NCI-H2171 (cell line): Measurements from ENCODE around the gene LHX1.

Experiments used
- DNase-seq: peaks from one replicate; lab custom pipeline; 2025; lab: John Stamatoyannopoulos, UW

LHX1 gene

DNA sequence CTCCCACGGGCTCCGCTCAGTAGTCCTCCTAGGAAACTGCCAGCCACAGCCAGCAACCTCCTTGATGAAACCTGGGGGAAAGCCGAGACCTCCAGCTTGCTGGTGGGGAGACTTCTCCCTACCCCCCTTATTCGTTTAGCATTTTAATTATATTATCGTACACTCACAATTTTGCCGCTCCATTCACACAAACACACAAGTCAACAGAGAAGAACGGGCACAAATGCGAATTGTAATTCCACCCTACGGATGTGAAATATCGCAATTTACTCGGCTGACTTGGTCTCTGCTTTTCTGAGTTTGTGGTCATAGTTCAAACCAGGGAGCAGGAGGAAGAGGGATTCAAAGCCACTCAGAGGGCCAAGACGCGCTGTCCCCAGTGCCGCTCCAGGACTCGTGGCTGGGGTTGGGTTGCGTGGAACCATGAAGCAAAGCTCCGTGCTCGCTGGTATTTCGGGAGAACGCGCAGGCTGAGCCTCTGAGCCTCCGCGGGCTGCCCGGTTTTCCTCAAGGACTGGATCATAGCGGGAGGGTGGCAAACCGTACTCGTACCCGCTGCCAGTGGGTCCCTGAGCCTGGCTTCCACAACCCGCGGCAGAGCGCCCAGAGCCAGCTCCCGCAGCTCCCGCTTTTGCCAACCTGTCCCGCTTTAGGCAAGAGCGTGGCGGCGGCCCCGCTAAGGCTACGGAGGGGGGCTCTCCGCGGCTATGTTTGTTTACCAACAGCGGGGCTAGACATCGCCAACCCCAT lies 2.0 kb downstream of the LHX1 start:
- DNase-seq, result no peak

DNA sequence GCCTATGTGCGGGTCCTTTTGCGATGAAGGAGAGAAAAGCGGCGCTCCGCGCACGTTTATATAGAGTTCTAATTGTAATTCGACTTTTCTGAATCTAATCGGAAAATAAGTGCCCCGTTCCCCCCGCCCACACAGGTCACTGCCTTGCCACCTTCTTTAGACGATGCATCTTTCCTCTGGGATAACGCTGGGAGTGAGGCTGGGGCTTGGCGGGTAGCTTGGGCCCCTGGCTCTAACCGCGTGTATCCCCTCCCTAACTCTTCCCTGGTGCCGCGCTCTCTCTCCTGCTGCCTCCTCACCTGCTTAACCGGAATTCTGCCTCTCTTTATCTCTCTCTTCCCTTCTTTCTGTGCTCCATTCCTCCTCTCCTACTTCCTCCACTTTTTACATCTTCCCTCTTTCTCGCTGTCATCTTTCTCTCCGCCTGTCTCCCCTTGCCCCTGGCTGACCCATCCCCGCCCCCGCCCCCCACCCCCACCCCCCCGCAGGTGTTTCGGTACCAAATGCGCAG lies 2.6 kb downstream of the LHX1 start:
- no peak for DNase-seq

DNA sequence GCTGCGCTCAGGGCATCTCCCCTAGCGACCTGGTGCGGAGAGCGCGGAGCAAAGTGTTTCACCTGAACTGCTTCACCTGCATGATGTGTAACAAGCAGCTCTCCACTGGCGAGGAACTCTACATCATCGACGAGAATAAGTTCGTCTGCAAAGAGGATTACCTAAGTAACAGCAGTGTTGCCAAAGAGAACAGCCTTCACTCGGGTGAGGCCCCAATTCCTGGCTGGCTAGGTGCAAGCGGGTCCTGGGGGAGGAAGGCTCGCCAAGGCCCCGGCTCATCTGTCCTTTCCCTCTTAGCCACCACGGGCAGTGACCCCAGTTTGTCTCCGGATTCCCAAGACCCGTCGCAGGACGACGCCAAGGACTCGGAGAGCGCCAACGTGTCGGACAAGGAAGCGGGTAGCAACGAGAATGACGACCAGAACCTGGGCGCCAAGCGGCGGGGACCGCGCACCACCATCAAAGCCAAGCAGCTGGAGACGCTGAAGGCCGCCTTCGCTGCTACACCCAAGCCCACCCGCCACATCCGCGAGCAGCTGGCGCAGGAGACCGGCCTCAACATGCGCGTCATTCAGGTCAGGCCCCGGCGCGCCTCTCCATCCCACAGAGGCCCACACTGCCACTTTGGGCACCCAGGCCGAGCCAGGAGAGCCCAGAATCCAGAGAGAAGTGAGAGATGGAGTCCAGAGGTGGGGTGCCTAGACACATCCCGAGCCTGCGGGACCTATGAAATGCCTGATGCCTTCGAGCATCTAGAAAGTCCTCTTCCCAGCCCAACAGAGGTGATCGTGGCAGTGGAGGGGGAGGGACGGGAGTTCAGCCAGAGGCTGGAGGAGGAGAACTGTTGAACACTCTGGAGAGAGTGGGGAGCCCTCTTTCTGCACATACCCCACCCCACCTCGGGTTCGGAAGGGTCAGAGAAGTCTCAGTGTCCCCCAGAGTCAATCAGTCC lies 3.3 kb downstream of the LHX1 start:
- no peak for DNase-seq

DNA sequence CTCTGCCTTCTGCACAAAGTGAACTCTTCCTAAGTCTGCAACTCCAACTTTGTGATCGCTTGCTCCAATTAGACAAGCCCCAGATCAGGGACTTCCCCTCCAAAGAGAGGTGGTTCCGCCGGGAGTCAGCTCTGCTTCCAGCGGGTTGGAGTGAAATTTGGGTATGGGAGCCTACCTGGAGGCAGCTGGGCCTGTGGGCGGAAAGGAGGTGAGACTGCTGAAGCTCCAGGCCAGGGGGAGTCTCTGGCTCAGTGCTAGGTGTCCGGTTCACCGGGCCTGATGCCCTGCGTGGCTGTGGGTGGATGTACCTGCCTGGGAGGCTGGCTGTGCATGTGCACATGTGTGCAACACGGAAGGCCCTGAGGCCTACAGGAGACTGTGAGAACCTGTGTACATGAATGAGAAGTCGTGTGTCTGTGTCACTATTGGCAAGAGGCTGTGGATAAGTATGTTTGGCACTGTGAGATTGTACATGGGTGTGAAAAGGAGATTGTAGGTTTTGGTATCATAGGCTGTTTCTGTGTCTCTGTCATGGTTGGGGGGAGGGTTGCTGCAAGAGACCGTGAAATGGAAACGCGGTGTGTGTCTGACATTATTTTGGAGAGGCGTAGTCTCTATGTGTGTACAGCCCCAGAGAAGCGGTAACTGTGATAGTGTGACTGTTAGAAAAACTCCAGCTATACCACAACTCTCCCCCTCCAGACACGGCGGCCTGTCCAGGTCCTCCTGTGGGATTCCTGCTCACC lies 4.2 kb downstream of the LHX1 start:
- no peak for DNase-seq

DNA sequence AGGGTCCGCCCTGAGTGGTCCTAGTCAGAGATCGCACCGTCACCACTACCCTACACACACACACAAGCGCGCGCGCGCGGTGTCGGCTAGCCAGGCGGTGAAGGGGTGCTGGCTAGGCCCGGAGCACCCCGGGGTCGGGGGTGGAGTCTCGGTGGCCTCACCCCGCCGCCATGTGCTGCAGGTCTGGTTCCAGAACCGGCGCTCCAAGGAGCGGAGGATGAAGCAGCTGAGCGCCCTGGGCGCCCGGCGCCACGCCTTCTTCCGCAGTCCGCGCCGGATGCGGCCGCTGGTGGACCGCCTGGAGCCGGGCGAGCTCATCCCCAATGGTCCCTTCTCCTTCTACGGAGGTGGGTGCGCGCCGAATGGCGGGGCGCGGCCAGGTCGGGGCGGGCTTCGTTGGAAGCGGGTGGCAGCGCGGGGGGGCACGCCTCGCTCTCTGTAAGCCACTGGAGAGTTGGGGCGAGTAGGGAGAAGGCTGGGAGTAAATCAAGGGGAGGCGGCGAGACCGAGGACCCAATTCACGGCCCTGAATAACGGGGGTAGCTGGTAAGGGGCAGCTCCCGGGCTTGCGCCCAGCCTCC lies 4.8 kb downstream of the LHX1 start:
- DNase-seq, result no peak

GRCh38 chr17:36942631-36943125 lies 5.4 kb downstream of the LHX1 start:
- no peak for DNase-seq

GRCh38 chr17:36943250-36944191 lies 6.2 kb downstream of the LHX1 start:
- DNase-seq, result no peak

- DNase-seq, result no peak
These were observed 7.3 kb downstream of the LHX1 start for GRCh38 chr17:36944553-36944952.

GRCh38 chr17:36945140-36945539 lies 7.9 kb downstream of the LHX1 start:
- no peak for DNase-seq

- peak; percentile 3 for DNase-seq
These were observed 8.9 kb downstream of the LHX1 start for GRCh38 chr17:36945959-36946725.

DNA sequence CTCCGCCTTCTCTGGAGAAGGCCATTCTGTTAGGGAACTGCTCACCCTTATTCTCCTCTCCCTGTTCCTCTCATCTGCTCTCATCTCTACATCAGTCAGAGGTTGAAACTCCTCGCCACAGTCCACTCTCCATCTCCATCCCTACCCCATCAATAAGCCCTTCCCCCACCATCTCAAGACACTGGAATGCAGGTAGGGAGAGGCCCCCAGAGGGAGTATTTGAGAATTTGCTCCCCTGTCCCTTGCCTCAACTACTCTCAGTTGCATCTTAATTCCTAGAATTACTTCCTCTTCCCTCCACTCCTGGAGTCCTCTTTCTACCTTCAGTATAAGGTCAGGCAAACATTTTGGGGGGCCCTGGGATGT lies 9.4 kb downstream of the LHX1 start:
- DNase-seq, result no peak

GRCh38 chr17:36947922-36948716 lies 10.8 kb downstream of the LHX1 start:
- DNase-seq, result no peak

DNA sequence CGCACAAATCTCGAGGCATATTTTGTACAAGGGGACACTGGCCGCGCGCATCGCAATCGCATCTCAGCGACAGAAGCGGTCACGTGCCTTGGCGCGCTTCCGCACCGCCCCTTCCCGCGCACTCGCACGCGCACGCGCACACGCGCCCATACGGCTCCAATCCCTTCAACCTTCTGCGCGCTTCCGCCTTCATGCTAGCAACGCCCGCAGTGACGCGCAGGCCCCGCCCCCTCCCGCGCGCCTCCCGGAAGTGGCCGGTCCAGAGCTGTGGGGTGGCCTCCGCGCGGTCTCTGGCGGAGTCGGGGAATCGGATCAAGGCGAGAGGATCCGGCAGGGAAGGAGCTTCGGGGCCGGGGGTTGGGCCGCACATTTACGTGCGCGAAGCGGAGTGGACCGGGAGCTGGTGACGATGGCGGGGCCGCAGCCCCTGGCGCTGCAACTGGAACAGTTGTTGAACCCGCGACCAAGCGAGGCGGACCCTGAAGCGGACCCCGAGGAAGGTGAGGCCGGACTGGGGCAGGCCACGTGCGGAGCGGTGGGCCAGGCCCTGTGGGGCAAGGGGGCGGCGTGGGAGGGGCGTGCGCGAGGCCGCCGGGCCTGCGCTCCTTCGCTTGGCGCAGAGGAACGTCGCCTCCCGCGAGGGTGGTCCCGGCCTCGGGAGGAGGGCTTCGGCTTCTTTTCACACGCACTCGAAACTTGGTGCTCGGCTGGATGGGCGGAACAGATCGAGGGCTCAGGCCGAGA lies 11.6 kb downstream of the LHX1 start, which contains the start of gene AATF:
TSS of gene AATF (plus strand) at position 238 of the 744 bp plus-strand sequence. CDS start at position 410, 172 bp downstream.
- peak; percentile 96 for DNase-seq

- no peak for DNase-seq
These were observed 12.2 kb downstream of the LHX1 start for GRCh38 chr17:36949461-36949927.

- DNase-seq, result no peak
These were observed 12.8 kb downstream of the LHX1 start for GRCh38 chr17:36950027-36950426.

DNA sequence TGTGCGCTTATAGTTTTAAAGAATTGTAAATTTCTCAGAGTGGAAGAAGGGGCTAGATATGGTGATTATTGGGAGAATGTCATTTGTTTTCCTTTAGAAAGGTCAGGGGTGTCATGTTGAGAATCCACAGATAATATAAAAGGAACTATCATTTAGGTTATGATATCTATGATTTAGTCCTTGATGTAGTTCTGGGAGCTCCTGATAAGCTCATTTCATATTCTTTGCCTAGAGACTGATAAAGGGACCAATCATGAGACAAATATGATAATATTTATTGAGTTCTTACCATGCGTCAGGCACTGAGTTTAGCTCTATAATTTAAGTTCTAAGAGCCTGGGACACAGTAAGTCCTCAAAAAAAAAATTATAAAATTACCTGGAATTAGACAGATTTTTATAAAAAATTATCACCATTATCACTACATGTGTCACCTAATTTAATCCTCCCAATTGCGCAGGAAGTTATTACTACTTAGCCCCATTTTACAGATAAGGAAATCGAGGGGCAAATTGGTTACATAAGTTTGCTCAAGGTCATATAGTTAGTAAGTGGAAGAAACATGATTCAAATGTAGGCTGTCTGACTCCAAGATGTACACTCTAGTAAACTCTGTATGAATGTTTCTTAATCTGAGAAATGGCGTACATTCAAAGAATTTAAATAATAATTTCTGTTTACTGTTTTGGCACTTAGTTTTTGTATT lies 14.0 kb downstream of the LHX1 start:
- DNase-seq, result no peak

DNA sequence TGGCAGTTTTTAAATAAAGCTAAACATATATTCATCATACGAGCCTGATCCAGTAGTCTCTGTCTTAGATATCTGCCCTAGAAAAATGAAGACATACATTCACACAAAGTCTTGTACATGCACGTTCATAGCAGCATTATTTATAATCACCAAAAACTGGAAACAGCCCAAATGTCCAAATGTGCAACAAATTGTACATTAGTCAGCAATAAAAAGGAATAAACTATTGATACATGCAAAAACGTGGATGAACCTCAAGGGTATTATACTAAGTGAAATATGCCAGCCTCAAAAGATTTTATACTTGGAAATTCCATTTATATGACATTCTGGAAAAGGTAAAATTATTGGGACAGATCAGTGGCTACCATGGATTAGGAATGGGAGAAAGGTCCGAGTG lies 34.2 kb downstream of the LHX1 start:
- DNase-seq, result no peak
